K562 (cell line): ENCODE results near the gene TRERF1. TPM values are rescaled to one million over a fixed set of nuclear protein-coding genes. Genes with fewer than 3 reads are reported as not detected.
A peak's percentile ranks its signal among the peaks of the same experiment; 100 is the strongest.

Source experiments
- DEAF1 ChIP-seq: fragments of 450-650 bp; formaldehyde crosslinking; IDR thresholded peaks from 2 replicates; pipeline ENCODE4 v1.4.0; 2020; ENCODE audit warnings: mild to moderate bottlenecking, moderate library complexity
- FOXP1 ChIP-seq: sonication (generic); formaldehyde crosslinking; IDR thresholded peaks from 2 replicates; pipeline ENCODE4 v1.8.0; 2022; ENCODE audit warnings: mild to moderate bottlenecking, missing genetic modification reagents
- HNRNPH1 ChIP-seq: fragments of 200-400 bp; formaldehyde crosslinking; optimal IDR thresholded peaks from 2 replicates; pipeline ENCODE3; 2017; ENCODE audit warnings: low read depth, mild to moderate bottlenecking, low read length, moderate library complexity
- JUNB ChIP-seq: fragments of 450-650 bp; formaldehyde crosslinking; conservative IDR thresholded peaks from 2 replicates; pipeline ENCODE4 v1.4.0; 2020; ENCODE audit warnings: mild to moderate bottlenecking
- MXI1 ChIP-seq: IDR thresholded peaks from 2 replicates; pipeline ENCODE4 v1.6.1; 2011; ENCODE audit warnings: low read depth, mild to moderate bottlenecking, improper control_type of control experiment, low read length
- MYC ChIP-seq, 2 experiments: fragments of 250-450 bp in 1 of 2; sonication (Bioruptor Pico) in 1 of 2; IDR thresholded peaks; 2 replicates each; pipeline versions ENCODE4 v1.5.1 to v1.6.1; 2012 to 2021; ENCODE audit warnings: low read depth in 2 of 2, borderline replicate concordance in 1 of 2, improper control_type of control experiment in 1 of 2, low read length in 1 of 2, mild to moderate bottlenecking in 1 of 2, moderate library complexity in 1 of 2
- NBN ChIP-seq: fragments of 450-650 bp; IDR thresholded peaks from 2 replicates; pipeline ENCODE4 v1.6.1; 2016; ENCODE audit warnings: low read depth, mild to moderate bottlenecking
- SMARCA4 ChIP-seq: fragments of 450-650 bp; IDR thresholded peaks from 2 replicates; pipeline ENCODE4 v1.6.1; 2016
- SRSF1 ChIP-seq: fragments of 200-400 bp; formaldehyde crosslinking; IDR thresholded peaks from 2 replicates; pipeline ENCODE4 v1.6.1; 2017; ENCODE audit warnings: mild to moderate bottlenecking, low read depth, low read length, moderate library complexity
- TAL1 ChIP-seq: fragments of 450-650 bp; IDR thresholded peaks from 2 replicates; pipeline ENCODE4 v1.6.1; 2016; ENCODE audit warnings: mild to moderate bottlenecking
- THAP12 ChIP-seq: fragments of 250-450 bp; sonication (Bioruptor Pico); IDR thresholded peaks from 2 replicates; pipeline ENCODE4 v1.9.0; 2021; ENCODE audit warnings: mild to moderate bottlenecking, inconsistent platforms
- TRIM28 ChIP-seq: fragments of 450-650 bp; IDR thresholded peaks from 2 replicates; pipeline ENCODE4 v1.6.1; 2017
- ZNF146 ChIP-seq: IDR thresholded peaks from one replicate; pipeline ENCODE4 v1.6.1; 2018; ENCODE audit warnings: missing compliant biosample characterization; ENCODE audit not compliant: unreplicated experiment
- polyA plus RNA-seq, 8 experiments: library from polyadenylated mRNA; depleted of rRNA in 4 of 8; stranded (reverse) in 5 of 8; unstranded in 3 of 8; fragments of >200 nt; fragmentation: Nextera tagmentation in 2 of 8; fragmentation: Illumina TruSeq in 1 of 8; extraction: Ambion mirVana in 2 of 8; extraction: Trizol in 1 of 8; gene quantifications; 2 replicates each; pipeline versions ENCODE4 v1.2.1 to v1.2.3, GENCODE V29; 2011 to 2014; ENCODE audit warnings: inconsistent platforms in 1 of 8, missing spikeins in 1 of 8
- total RNA-seq, 7 experiments: library from RNA; depleted of rRNA in 6 of 7; stranded (reverse); fragments of >200 nt in 6 of 7; fragmentation: Illumina TruSeq in 2 of 7; extraction: Trizol in 2 of 7; gene quantifications; 2 replicates each; pipeline versions ENCODE4 v1.2.1 to v1.2.3, GENCODE V29; 2011 to 2021; ENCODE audit warnings: low replicate concordance in 1 of 7
- TF ChIP-seq, protein P1 (sequence below): sonication (generic); formaldehyde crosslinking; IDR thresholded peaks from 2 replicates; pipeline ENCODE4 v1.8.0; 2023; ENCODE audit warnings: missing genetic modification reagents, mild to moderate bottlenecking, borderline replicate concordance
- TF ChIP-seq, protein P2 (sequence below): fragments of 250-450 bp; sonication (Bioruptor Pico); IDR thresholded peaks from 2 replicates; pipeline ENCODE4 v1.5.0; 2021; ENCODE audit warnings: mild to moderate bottlenecking, borderline replicate concordance

Gene TRERF1
- total and polyA plus RNA-seq, 9 of the 15 experiments (the other 6 are each of a cell fraction or from before 2014, with no cell fraction given) = 0.04 to 0.20 (median 0.07) TPM; not detected in 3

GRCh38 chr6:42199106-42199981 is 252.4 kb downstream of the TRERF1 start (continued):
- TF ChIP-seq, protein P1, sequence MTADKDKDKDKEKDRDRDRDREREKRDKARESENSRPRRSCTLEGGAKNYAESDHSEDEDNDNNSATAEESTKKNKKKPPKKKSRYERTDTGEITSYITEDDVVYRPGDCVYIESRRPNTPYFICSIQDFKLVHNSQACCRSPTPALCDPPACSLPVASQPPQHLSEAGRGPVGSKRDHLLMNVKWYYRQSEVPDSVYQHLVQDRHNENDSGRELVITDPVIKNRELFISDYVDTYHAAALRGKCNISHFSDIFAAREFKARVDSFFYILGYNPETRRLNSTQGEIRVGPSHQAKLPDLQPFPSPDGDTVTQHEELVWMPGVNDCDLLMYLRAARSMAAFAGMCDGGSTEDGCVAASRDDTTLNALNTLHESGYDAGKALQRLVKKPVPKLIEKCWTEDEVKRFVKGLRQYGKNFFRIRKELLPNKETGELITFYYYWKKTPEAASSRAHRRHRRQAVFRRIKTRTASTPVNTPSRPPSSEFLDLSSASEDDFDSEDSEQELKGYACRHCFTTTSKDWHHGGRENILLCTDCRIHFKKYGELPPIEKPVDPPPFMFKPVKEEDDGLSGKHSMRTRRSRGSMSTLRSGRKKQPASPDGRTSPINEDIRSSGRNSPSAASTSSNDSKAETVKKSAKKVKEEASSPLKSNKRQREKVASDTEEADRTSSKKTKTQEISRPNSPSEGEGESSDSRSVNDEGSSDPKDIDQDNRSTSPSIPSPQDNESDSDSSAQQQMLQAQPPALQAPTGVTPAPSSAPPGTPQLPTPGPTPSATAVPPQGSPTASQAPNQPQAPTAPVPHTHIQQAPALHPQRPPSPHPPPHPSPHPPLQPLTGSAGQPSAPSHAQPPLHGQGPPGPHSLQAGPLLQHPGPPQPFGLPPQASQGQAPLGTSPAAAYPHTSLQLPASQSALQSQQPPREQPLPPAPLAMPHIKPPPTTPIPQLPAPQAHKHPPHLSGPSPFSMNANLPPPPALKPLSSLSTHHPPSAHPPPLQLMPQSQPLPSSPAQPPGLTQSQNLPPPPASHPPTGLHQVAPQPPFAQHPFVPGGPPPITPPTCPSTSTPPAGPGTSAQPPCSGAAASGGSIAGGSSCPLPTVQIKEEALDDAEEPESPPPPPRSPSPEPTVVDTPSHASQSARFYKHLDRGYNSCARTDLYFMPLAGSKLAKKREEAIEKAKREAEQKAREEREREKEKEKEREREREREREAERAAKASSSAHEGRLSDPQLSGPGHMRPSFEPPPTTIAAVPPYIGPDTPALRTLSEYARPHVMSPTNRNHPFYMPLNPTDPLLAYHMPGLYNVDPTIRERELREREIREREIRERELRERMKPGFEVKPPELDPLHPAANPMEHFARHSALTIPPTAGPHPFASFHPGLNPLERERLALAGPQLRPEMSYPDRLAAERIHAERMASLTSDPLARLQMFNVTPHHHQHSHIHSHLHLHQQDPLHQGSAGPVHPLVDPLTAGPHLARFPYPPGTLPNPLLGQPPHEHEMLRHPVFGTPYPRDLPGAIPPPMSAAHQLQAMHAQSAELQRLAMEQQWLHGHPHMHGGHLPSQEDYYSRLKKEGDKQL = no peak
- peak; percentile 85 for TF ChIP-seq FOXP1
- peak; percentile 96 for TF ChIP-seq MYC (IDR thresholded peaks at IDR 0.05; ENCODE audit: low read depth, low read length)
- no peak for TF ChIP-seq MYC (CRISPR knock-in tag; IDR thresholded peaks at IDR 0.05; ENCODE audit: borderline replicate concordance, low read depth)
- TF ChIP-seq TAL1 = peak; percentile 98
- no peak for TF ChIP-seq DEAF1 (CRISPR knock-in tag)
- TF ChIP-seq TRIM28 = peak; percentile 99
- TF ChIP-seq SRSF1 = no peak
- TF ChIP-seq, protein P2, sequence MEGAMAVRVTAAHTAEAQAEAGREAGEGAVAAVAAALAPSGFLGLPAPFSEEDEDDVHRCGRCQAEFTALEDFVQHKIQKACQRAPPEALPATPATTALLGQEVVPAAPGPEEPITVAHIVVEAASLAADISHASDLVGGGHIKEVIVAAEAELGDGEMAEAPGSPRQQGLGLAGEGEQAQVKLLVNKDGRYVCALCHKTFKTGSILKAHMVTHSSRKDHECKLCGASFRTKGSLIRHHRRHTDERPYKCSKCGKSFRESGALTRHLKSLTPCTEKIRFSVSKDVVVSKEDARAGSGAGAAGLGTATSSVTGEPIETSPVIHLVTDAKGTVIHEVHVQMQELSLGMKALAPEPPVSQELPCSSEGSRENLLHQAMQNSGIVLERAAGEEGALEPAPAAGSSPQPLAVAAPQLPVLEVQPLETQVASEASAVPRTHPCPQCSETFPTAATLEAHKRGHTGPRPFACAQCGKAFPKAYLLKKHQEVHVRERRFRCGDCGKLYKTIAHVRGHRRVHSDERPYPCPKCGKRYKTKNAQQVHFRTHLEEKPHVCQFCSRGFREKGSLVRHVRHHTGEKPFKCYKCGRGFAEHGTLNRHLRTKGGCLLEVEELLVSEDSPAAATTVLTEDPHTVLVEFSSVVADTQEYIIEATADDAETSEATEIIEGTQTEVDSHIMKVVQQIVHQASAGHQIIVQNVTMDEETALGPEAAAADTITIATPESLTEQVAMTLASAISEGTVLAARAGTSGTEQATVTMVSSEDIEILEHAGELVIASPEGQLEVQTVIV = no peak
- TF ChIP-seq ZNF146 (CRISPR knock-in tag) = no peak
- TF ChIP-seq MXI1 = peak; percentile 82
- TF ChIP-seq THAP12 (CRISPR knock-in tag) = no peak
- no peak for TF ChIP-seq HNRNPH1
- TF ChIP-seq SMARCA4 = peak; percentile 98
- TF ChIP-seq JUNB (CRISPR knock-in tag) = no peak
- peak; percentile 99 for TF ChIP-seq NBN
